Epithelial cell of proximal tubule (primary cell): Measurements from ENCODE around the gene FBN1. TPM values are rescaled to one million over a fixed set of nuclear protein-coding genes. Genes with fewer than 3 reads are reported as not detected.

Experiments used
- DNase-seq: peaks from one replicate; pipeline ENCODE4 v3.0.0-alpha.2; 2011; ENCODE audit warnings: low read depth
- H3K4me3 ChIP-seq: 2 replicates; pipeline ENCODE4 v1.5.1; 2011; ENCODE audit warnings: low read depth, mild to moderate bottlenecking, low read length
- total RNA-seq: library from RNA; depleted of rRNA; stranded (reverse); fragments of >200 nt; gene quantifications from 2 replicates; pipeline ENCODE4 v1.2.3, GENCODE V29; 2015
- TF ChIP-seq, protein P1 (sequence below): conservative IDR thresholded peaks from 2 replicates; pipeline ENCODE4 v1.5.1; 2012; ENCODE audit warnings: low read depth, mild to moderate bottlenecking, low read length

Gene FBN1
- total RNA-seq, 1 donor from 2014 or later = 75.2 TPM

DNA sequence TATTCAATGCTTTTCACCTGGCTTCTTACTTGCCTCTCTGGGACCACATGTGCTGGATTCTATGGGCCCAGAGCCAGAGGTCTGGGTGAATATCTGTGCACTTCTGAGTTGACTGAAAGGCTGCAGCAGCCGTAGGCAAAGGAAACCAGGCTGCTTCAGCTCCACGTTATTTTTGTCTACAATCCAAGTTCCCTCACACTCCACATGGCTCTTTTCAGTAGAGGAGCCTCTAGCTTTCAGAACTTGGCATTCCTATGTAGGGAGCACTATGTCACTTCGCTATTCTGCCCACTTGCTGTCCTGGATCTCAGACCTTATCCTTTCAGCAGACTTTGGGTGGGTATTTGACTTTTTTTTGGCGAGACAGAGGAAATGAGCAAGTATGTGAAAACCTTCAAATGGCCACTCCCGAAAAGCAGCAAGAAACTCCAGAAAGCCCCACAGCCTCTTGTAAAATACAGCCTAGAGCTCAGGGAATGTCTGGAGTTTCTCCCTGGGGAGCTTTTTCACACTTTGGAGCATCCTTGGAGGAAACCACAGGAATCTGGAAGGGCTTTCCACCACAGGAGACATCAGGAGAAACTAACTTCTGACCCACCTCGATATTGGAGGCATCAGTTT, 233.4 kb downstream of the FBN1 start:
- DNase-seq = no peak
- no peak overlapping the region for H3K4me3 ChIP-seq
- TF ChIP-seq, protein P1, sequence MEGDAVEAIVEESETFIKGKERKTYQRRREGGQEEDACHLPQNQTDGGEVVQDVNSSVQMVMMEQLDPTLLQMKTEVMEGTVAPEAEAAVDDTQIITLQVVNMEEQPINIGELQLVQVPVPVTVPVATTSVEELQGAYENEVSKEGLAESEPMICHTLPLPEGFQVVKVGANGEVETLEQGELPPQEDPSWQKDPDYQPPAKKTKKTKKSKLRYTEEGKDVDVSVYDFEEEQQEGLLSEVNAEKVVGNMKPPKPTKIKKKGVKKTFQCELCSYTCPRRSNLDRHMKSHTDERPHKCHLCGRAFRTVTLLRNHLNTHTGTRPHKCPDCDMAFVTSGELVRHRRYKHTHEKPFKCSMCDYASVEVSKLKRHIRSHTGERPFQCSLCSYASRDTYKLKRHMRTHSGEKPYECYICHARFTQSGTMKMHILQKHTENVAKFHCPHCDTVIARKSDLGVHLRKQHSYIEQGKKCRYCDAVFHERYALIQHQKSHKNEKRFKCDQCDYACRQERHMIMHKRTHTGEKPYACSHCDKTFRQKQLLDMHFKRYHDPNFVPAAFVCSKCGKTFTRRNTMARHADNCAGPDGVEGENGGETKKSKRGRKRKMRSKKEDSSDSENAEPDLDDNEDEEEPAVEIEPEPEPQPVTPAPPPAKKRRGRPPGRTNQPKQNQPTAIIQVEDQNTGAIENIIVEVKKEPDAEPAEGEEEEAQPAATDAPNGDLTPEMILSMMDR = no peak

DNA sequence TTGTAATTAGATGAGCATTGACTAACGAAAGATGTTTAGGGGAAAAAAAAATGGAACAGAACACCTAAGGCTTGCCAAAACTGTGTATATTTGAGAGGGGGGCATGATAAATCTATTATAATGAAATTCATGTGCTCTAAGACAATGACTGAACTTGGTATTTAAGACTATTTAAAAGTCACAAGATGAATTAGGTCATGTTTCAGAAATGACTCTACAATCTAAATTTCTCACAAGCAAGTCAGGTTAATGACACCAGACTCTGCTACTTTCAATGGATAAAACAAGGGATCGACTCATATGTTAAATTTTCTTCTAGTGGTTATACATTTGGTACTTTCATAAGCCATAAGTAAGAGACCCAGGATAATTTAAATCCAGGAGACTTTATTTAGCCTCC, 235.9 kb downstream of the FBN1 start:
- TF ChIP-seq, protein P1 = no peak
- no peak overlapping the region for H3K4me3 ChIP-seq
- DNase-seq = no peak

DNA sequence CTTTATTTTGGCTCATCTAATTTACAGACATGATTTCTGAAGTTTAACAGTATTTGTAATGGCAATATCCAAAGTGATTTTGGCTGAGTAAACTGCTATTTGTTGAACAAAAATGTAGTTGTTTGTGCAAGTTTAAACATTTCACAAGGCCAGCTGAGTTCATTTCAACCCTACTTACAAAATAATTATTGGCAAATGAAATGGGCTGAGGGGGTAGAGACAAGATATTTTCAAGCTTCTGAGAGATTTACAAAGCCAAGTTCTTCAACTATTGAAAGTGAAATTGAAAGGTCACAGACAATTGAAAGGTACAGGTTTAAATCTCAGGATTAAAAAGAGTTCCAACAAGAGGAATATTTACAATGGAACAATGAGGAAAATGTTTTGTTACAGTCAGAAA, 237.2 kb downstream of the FBN1 start:
- no peak for DNase-seq
- TF ChIP-seq, protein P1 = no peak
- no peak overlapping the region for H3K4me3 ChIP-seq

DNA sequence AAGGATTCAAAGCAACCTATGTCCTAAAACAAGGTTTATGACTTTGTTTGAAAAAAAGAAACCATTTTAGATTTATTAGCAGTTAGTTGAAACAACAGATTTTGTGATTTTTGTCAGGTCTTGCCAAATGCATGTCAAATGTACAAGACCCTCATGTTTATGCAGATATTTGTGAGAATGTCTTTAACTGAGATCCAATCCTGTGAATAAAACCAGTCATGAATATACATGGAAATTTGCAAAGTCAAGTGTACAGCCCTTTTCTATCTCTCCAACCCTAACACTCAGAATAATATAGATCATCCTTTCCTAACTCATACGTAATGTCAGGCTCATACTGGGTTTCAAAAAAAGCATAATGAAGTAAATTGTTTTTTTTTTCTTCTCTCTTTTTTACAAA, 237.9 kb downstream of the FBN1 start:
- no peak for DNase-seq
- H3K4me3 ChIP-seq = no peak overlapping the region
- TF ChIP-seq, protein P1 = no peak

DNA sequence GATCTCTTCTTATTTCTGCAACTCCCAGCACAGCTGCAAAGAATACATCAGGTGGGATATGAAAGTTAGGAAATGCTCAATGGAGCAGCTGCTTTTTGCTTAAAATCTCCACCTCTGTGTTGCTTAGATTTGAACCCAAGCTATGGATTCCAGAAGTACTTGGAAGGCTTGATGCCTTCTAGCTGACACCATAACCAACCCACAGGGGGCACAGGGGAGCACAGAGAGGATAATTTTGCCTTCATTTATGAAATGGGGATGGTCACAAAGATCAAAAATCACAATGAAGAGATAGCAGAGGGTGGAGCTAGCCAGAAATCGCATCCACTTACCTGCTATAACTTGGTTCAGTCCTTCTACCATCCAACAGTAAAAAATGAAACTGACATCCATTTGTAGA, 238.6 kb downstream of the FBN1 start:
- no peak for DNase-seq
- no peak overlapping the region for H3K4me3 ChIP-seq

DNA sequence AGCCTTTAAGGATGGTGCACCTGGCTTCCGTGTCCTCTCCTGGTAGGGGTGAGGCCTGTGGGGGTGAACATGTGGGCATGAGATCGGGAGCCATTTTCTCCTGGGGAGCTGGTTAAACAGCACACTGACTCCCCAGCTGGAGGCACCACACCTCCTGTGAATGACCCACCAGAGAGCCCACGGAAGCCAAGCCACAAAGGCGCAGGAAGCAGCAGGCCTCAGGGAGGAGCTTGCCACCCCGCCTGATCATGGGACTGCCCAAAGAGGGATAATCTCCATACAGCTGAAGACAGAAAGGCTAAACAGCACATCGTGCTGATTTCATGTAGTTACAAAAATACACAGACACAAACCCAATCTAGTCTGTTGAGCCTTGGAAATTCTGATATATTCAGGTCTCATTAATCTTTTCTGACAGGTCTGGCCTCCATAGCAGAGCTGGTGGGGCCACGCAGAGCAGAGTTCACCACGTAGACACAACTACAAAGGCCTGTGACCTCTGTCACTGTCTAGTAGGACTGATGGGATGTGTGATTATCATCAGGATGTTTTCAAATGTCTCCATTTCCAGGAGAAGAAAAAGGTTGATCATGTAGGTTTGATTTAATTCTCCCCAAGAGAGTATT, 239.1 kb downstream of the FBN1 start:
- no peak for DNase-seq
- H3K4me3 ChIP-seq = no peak overlapping the region
- TF ChIP-seq, protein P1 = no peak

More for the DNA sequence above, 238.6 kb downstream of the FBN1 start:
- TF ChIP-seq, protein P1 = peak; percentile 49

DNA sequence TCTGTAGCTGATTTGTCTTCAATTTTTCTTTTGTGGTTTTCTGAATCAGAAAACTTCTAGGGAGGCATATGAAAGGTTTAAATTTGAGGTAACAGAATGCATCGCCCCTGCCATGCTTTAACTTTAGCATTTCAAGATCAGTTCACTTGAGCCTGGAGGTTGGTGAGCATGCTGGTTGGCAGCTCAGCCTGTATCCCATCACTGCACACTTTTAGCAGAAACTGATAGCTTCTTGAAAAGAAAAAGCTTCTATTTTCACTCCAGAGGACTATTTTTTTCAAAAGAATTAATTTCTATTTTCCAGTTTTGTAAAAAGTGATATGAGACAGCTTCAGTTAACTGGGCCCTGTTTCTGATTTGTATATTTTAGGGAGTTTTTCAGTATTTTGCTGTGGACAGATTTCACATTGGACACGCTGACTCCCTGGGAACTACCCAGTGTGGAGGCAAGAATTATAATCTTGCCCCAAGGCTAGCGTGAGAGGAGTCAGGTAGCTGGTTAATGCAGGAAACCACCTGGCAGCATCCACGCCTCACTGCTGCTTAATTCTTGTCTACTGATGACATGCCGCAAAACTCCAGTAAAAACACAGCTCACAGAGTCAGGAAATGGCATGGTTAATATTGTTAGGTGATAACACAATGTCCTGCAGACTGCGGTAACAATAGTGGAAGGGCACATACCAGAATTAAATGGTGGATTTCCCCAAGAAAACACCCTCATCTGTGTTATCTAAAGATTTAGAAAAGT, 242.9 kb downstream of the FBN1 start:
- no peak overlapping the region for H3K4me3 ChIP-seq
- TF ChIP-seq, protein P1 = no peak
- peak; percentile 20 for DNase-seq
